HepG2 (cell line): ENCODE measurements around the gene UPF3A. TPM values are rescaled to one million over a fixed set of nuclear protein-coding genes. Genes with fewer than 3 reads are reported as not detected.

Experiments
- ATAC-seq: fragments of 200-7000 bp; cut with Tn5 transposase; 3 replicates; pipeline ENCODE4 v1.9.1; 2020; ENCODE audit warnings: mild to moderate bottlenecking, moderate library complexity
- BruUV-seq: library from RNA; stranded (reverse); fragments of 400-500 nt; replicated peaks from 2 replicates; lab custom pipeline; 2021; lab: Mats Ljungman, UMichigan
- CTCF ChIA-PET: fragments of 300-600 bp; formaldehyde crosslinking; extraction: SDS; loops from one replicate; lab custom pipeline; 2021; ENCODE audit warnings: low total read pairs, inconsistent platforms, low intra/inter-chr PET ratio; lab: Yijun Ruan, JAX
- POLR2A ChIA-PET: fragments of 350-600 bp; sonication (Branson Sonifier 250); formaldehyde crosslinking; loops from one replicate; lab custom pipeline; 2020; ENCODE audit warnings: antibody characterized with exemption, inconsistent platforms; lab: Yijun Ruan, JAX
- DNase-seq: peaks from one replicate; pipeline ENCODE4 v3.0.0-alpha.2; 2015; ENCODE audit warnings: low spot score
- FAIRE-seq: peaks from 3 replicates; lab custom pipeline; 2011; peaks lifted over from hg19 to GRCh38; lab: Jason Lieb, UNC
- H2AFZ ChIP-seq: one replicate; pipeline ENCODE4 v1.6.1; 2011; ENCODE audit warnings: low read length, inconsistent platforms
- H3K27ac ChIP-seq: fragments of 300-600 bp; 3 replicates; pipeline ENCODE4 v1.8.0; 2011; ENCODE audit warnings: mixed run types, mild to moderate bottlenecking, mixed read lengths, low read length, inconsistent platforms; ENCODE audit not compliant: insufficient read depth; ENCODE audit errors: extremely low read length
- H3K27me3 ChIP-seq, 2 experiments: fragments of 200-600 bp in 1 of 2; 2 replicates in 1 of 2; 3 replicates in 1 of 2; pipeline versions ENCODE4 v1.6.0 to v1.8.0; 2011; ENCODE audit warnings: low read length in 2 of 2, mild to moderate bottlenecking in 2 of 2, moderate library complexity in 2 of 2, inconsistent platforms in 1 of 2; ENCODE audit not compliant: insufficient read depth in 2 of 2, control insufficient read depth in 1 of 2
- H3K36me3 ChIP-seq, 2 experiments: fragments of 200-600 bp in 1 of 2; replicated peaks in 1 of 2; 2 replicates in 1 of 2; 3 replicates in 1 of 2; pipeline versions ENCODE4 v1.5.1 to v1.8.0; 2011; ENCODE audit warnings: low read length in 2 of 2, inconsistent platforms in 1 of 2; ENCODE audit not compliant: insufficient read depth in 2 of 2, control insufficient read depth in 1 of 2
- H3K4me1 ChIP-seq: 2 replicates; pipeline ENCODE4 v1.5.1; 2012; ENCODE audit warnings: low read length, inconsistent platforms; ENCODE audit not compliant: insufficient read depth
- H3K4me2 ChIP-seq: 2 replicates; pipeline ENCODE4 v1.6.0; 2011; ENCODE audit warnings: low read depth, low read length, inconsistent platforms
- H3K4me3 ChIP-seq, 3 experiments: fragments of 200-600 bp in 1 of 3; sonication (generic), shearing (Covaris generic) in 1 of 3; replicated peaks in 1 of 3; 2 replicates each; pipeline ENCODE4 v1.5.1; 2011 to 2016; ENCODE audit warnings: low read length in 3 of 3, inconsistent platforms in 2 of 3, low read depth in 2 of 3, mild to moderate bottlenecking in 2 of 3, control low read depth in 1 of 3, mixed read lengths in 1 of 3; ENCODE audit not compliant: insufficient read depth in 1 of 3
- H3K79me2 ChIP-seq: one replicate; pipeline ENCODE4 v1.6.1; 2011; ENCODE audit warnings: low read length, inconsistent platforms; ENCODE audit not compliant: insufficient read depth
- H3K9ac ChIP-seq: 2 replicates; pipeline ENCODE4 v1.6.0; 2011; ENCODE audit warnings: mild to moderate bottlenecking, low read depth, low read length, inconsistent platforms; ENCODE audit not compliant: insufficient read depth
- H3K9me3 ChIP-seq: 2 replicates; pipeline ENCODE4 v1.5.1; 2012; ENCODE audit warnings: mild to moderate bottlenecking, low read length
- H4K20me1 ChIP-seq: 2 replicates; pipeline ENCODE4 v1.6.0; 2011; ENCODE audit warnings: inconsistent platforms, mild to moderate bottlenecking, low read length, moderate library complexity; ENCODE audit not compliant: insufficient read depth
- EP300 ChIP-seq, 3 experiments: sonication (generic) in 1 of 3; formaldehyde crosslinking in 1 of 3; IDR thresholded peaks; 2 replicates each; pipeline versions ENCODE4 v1.5.1 to v1.6.1; 2011 to 2020; ENCODE audit warnings: low read depth in 2 of 3, low read length in 2 of 3, borderline replicate concordance in 1 of 3, improper control_type of control experiment in 1 of 3, mild to moderate bottlenecking in 1 of 3, missing genetic modification reagents in 1 of 3, moderate library complexity in 1 of 3
- HCFC1 ChIP-seq: fragments of 150-350 bp; IDR thresholded peaks from 2 replicates; pipeline ENCODE4 v1.6.1; 2014; ENCODE audit warnings: low read depth, low read length
- HOXA3 ChIP-seq: sonication (generic); formaldehyde crosslinking; IDR thresholded peaks from 2 replicates; pipeline ENCODE4 v1.5.0; 2020; ENCODE audit warnings: missing genetic modification reagents
- RERE ChIP-seq: IDR thresholded peaks from 2 replicates; pipeline ENCODE4 v1.6.1; 2016; ENCODE audit warnings: low read depth, missing genetic modification reagents, missing compliant biosample characterization
- TFDP1 ChIP-seq: IDR thresholded peaks from 2 replicates; pipeline ENCODE4 v1.6.1; 2016; ENCODE audit warnings: missing compliant biosample characterization, missing genetic modification reagents, borderline replicate concordance
- ZBTB34 ChIP-seq: sonication (generic); formaldehyde crosslinking; IDR thresholded peaks from 2 replicates; pipeline ENCODE4 v1.8.0; 2022; ENCODE audit warnings: mild to moderate bottlenecking, missing genetic modification reagents
- ZEB1 ChIP-seq: IDR thresholded peaks from 2 replicates; pipeline ENCODE4 v1.6.1; 2012; ENCODE audit warnings: mild to moderate bottlenecking, low read depth, inconsistent platforms; ENCODE audit not compliant: insufficient replicate concordance
- ZNF276 ChIP-seq: sonication (generic); formaldehyde crosslinking; IDR thresholded peaks from 2 replicates; pipeline ENCODE4 v1.4.0; 2020; ENCODE audit warnings: mild to moderate bottlenecking, low read depth, missing genetic modification reagents
- ZNF572 ChIP-seq: sonication (generic); formaldehyde crosslinking; IDR thresholded peaks from 2 replicates; pipeline ENCODE4 v1.5.1; 2020; ENCODE audit warnings: mild to moderate bottlenecking, missing genetic modification reagents
- ZNF784 ChIP-seq: sonication (generic); formaldehyde crosslinking; IDR thresholded peaks from 2 replicates; pipeline ENCODE4 v1.5.1; 2020; ENCODE audit warnings: missing genetic modification reagents, mild to moderate bottlenecking, borderline replicate concordance
- in situ Hi-C: cut with HindIII; loops from 2 replicates; pipeline ENCODE4 v1.10.0; 2017; ENCODE audit warnings: low pct_unique_long_range_greater_than_20kb; ENCODE audit not compliant: extremely low pct_ligation_motif_present
- intact Hi-C: fragments of 100-400 bp; cut with micrococcal nuclease; formaldehyde crosslinking; loops from one replicate; pipeline ENCODE4 v1.10.0; 2022; ENCODE audit not compliant: unreplicated experiment
- polyA plus RNA-seq, 8 experiments: library from polyadenylated mRNA; depleted of rRNA in 3 of 8; stranded (reverse) in 7 of 8; unstranded in 1 of 8; fragments of >200 nt; fragmentation: Illumina TruSeq in 4 of 8; extraction: Trizol in 4 of 8; gene quantifications; 2 replicates each; pipeline versions ENCODE4 v1.2.1 to v1.2.3, GENCODE V29; 2011 to 2016; ENCODE audit warnings: low read depth in 4 of 8, missing spikeins in 1 of 8, mixed read lengths in 1 of 8; ENCODE audit not compliant: insufficient read depth in 1 of 8
- total RNA-seq, 5 experiments: library from RNA; depleted of rRNA; stranded (reverse); fragments of >200 nt; fragmentation: Illumina TruSeq; extraction: Trizol; gene quantifications; 2 replicates each; pipeline ENCODE4 v1.2.3, GENCODE V29; 2016; ENCODE audit warnings: low read depth in 1 of 5

Gene UPF3A
- total and polyA plus RNA-seq, 2 of the 13 experiments (the other 11 are each of a cell fraction or from before 2014, with no cell fraction given), result 60.2 to 63.8 TPM

GRCh38 chr13:114310956-114311355 lies 29.6 kb downstream of the UPF3A start (continued):
- TF ChIP-seq ZNF276 (no peak), HOXA3 (CRISPR knock-in tag) (no peak), ZBTB34 (no peak), TFDP1 (CRISPR knock-in tag) (no peak)

- Histone ChIP-seq H3K27ac (no peak overlapping the region), H3K79me2 (peaks cover 15% of the 10 kb centered on the region), H3K27me3 (no peaks in the 10 kb centered on the region; a peak in 1 of 5 replicates), H3K9ac (no peak overlapping the region), H3K4me3 (no peak overlapping the region), H3K36me3 (0 out of 5 replicates have a peak, but pooled peaks cover 0 to 5% of the 10 kb centered on the region in 2 experiments), H3K9me3 (no peaks in the 10 kb centered on the region), H3K4me2 (no peak overlapping the region), H2AFZ (no peak overlapping the region), H3K4me1 (peaks cover 33% of the 10 kb centered on the region), H4K20me1 (no peaks in the 10 kb centered on the region)
- FAIRE-seq (peak; percentile 47), DNase-seq (no peak), ATAC-seq (no peak)
- intact Hi-C loops, result no loop called here
- CTCF ChIA-PET, result no interaction called here
- POLR2A ChIA-PET, result interaction anchor here (1.2 to 1.9 kb wide), 2 partner anchors 17 to 30 kb away, joined by 3 to 9 read pairs; partner anchors contain the start of gene UPF3A
- in situ Hi-C loops, result no loop called here
- BruUV-seq, result no TSS peak
- TF ChIP-seq EP300 (IDR thresholded peaks at IDR 0.05; ENCODE audit: low read depth in 2 of 2, low read length in 2 of 2) (no peak), EP300 (CRISPR knock-in tag; IDR thresholded peaks at IDR 0.05; ENCODE audit: borderline replicate concordance) (no peak), RERE (CRISPR knock-in tag) (no peak), HCFC1 (no peak), ZEB1 (no peak), ZNF784 (CRISPR knock-in tag) (no peak), ZNF572 (CRISPR knock-in tag) (no peak)
Observed at GRCh38 chr13:114311387-114311786, 30.0 kb downstream of the UPF3A start.
